Smooth muscle cell (in vitro differentiated cells): ENCODE measurements around the gene PGAP3. TPM values are rescaled to one million over a fixed set of nuclear protein-coding genes. Genes with fewer than 3 reads are reported as not detected.

Experiments used
- DNase-seq: peaks from one replicate; lab custom pipeline; 2025; ENCODE audit not compliant: unreplicated experiment; lab: John Stamatoyannopoulos, UW
- H2AFZ ChIP-seq: fragments of 200-600 bp; sonication (generic); 2 replicates; pipeline ENCODE4 v1.6.0; 2016; ENCODE audit warnings: antibody characterized with exemption, low read depth, mild to moderate bottlenecking
- H3F3A ChIP-seq: fragments of 200-600 bp; sonication (generic); 2 replicates; pipeline ENCODE4 v1.6.0; 2017; ENCODE audit warnings: antibody characterized with exemption, low read depth
- H3K27ac ChIP-seq: fragments of 200-600 bp; sonication (generic); 2 replicates; pipeline ENCODE4 v1.5.1; 2016; ENCODE audit warnings: low read depth, mild to moderate bottlenecking
- H3K27me3 ChIP-seq: fragments of 200-600 bp; sonication (generic); 2 replicates; pipeline ENCODE4 v1.6.1; 2016; ENCODE audit warnings: low read depth, mild to moderate bottlenecking
- H3K36me3 ChIP-seq: fragments of 200-600 bp; sonication (generic); 2 replicates; pipeline ENCODE4 v1.5.1; 2016; ENCODE audit warnings: low read depth
- H3K4me1 ChIP-seq: fragments of 200-600 bp; sonication (generic); 2 replicates; pipeline ENCODE4 v1.5.1; 2016; ENCODE audit warnings: low read depth
- H3K4me2 ChIP-seq: fragments of 200-600 bp; sonication (generic); 2 replicates; pipeline ENCODE4 v1.6.0; 2016; ENCODE audit warnings: mild to moderate bottlenecking
- H3K4me3 ChIP-seq: fragments of 200-600 bp; sonication (generic); 2 replicates; pipeline ENCODE4 v1.5.1; 2016; ENCODE audit warnings: mild to moderate bottlenecking
- H3K79me2 ChIP-seq: fragments of 200-600 bp; sonication (generic); 2 replicates; pipeline ENCODE4 v1.6.0; 2016; ENCODE audit warnings: low read depth, mild to moderate bottlenecking
- H3K9ac ChIP-seq: fragments of 200-600 bp; sonication (generic); 2 replicates; pipeline ENCODE4 v1.6.0; 2016; ENCODE audit warnings: low read depth
- H3K9me3 ChIP-seq: fragments of 200-600 bp; sonication (generic); replicated peaks from 2 replicates; pipeline ENCODE4 v1.5.1; 2016; ENCODE audit warnings: low read depth
- H4K20me1 ChIP-seq: fragments of 200-600 bp; sonication (generic); 2 replicates; pipeline ENCODE4 v1.6.0; 2016; ENCODE audit warnings: low read depth
- CTCF ChIP-seq: fragments of 200-600 bp; sonication (generic); IDR thresholded peaks from 2 replicates; pipeline ENCODE4 v1.5.1; 2017; ENCODE audit warnings: borderline replicate concordance, mild to moderate bottlenecking, antibody characterized with exemption; ENCODE audit not compliant: insufficient read depth, poor library complexity, severe bottlenecking
- WGBS: methylation state at CpG from one replicate; pipeline ENCODE4 v1.1.7; 2016; ENCODE audit warnings: low lambda C conversion rate; 5-methylcytosine and 5-hydroxymethylcytosine counted together
- polyA plus RNA-seq: library from polyadenylated mRNA; unstranded; fragments of >200 nt; fragmentation: Nextera tagmentation; extraction: Ambion mirVana; gene quantifications from 2 replicates; pipeline ENCODE4 v1.2.1, GENCODE V29; 2016
- total RNA-seq: library from RNA; depleted of rRNA; stranded (reverse); fragments of >200 nt; gene quantifications from 2 replicates; pipeline ENCODE4 v1.2.3, GENCODE V29; 2014

The PGAP3 gene
- total RNA-seq, result 16.5 and 19.4 TPM in 2 replicates
- 19.1 and 26.4 TPM in 2 replicates for polyA plus RNA-seq

- peaks cover 4% of the 10 kb centered on the region for H3K4me1 ChIP-seq
- H3K9me3 ChIP-seq, result no peaks in the 10 kb centered on the region
- peak within 1 kb of the TSS; percentile 97 for H3K4me2 ChIP-seq
- peak within 1 kb of the TSS; percentile 76 for H3K9ac ChIP-seq
- no peak for TF ChIP-seq CTCF
- peaks cover 4% of the 10 kb centered on the region for H3F3A ChIP-seq
- H3K36me3 ChIP-seq, result no peaks in the 10 kb centered on the region
- no peaks in the 10 kb centered on the region for H3K27me3 ChIP-seq
- peak within 1 kb of the TSS; percentile 98 for H2AFZ ChIP-seq
- peak within 1 kb of the TSS; percentile 73 for H3K27ac ChIP-seq
- 7% methylated on average over 41 of the region's 45 CpGs for WGBS
- peak; percentile 55 for DNase-seq
- H3K79me2 ChIP-seq, result no peaks in the 10 kb centered on the region
- peak within 1 kb of the TSS; percentile 73 for H3K4me3 ChIP-seq
- H4K20me1 ChIP-seq, result no peaks in the 10 kb centered on the region
Measured at GRCh38 chr17:39687546-39688474, at the start of gene PGAP3. Gene PGAP3 (minus strand): TSS chr17:39688057. CDS start chr17:39688014, 43 bp downstream.

GRCh38 chr17:39737206-39737759, 49.4 kb upstream of the PGAP3 start:
- Histone ChIP-seq H3K9me3 (no peaks in the 10 kb centered on the region), H3F3A (no peaks in the 10 kb centered on the region), H3K36me3 (no peaks in the 10 kb centered on the region), H3K4me2 (no peak overlapping the region), H3K9ac (no peak overlapping the region), H3K4me3 (peak overlapping the region; percentile 63), H3K27ac (no peak overlapping the region), H3K79me2 (no peaks in the 10 kb centered on the region), H3K27me3 (peaks cover 48% of the 10 kb centered on the region), H3K4me1 (peaks cover 16% of the 10 kb centered on the region), H2AFZ (no peak overlapping the region), H4K20me1 (no peaks in the 10 kb centered on the region)
- DNase-seq, result no peak
- WGBS, result 77% methylated on average over 12 of the region's 13 CpGs
- TF ChIP-seq CTCF, result no peak

GRCh38 chr17:39736319-39737165, 48.7 kb upstream of the PGAP3 start:
- no peaks in the 10 kb centered on the region for H4K20me1 ChIP-seq
- peaks cover 48% of the 10 kb centered on the region for H3K27me3 ChIP-seq
- no peaks in the 10 kb centered on the region for H3F3A ChIP-seq
- no peaks in the 10 kb centered on the region for H3K79me2 ChIP-seq
- WGBS, result 78% methylated on average over 10 of the region's 10 CpGs
- H3K4me3 ChIP-seq, result peak overlapping the region; percentile 16
- peaks cover 16% of the 10 kb centered on the region for H3K4me1 ChIP-seq
- no peak for TF ChIP-seq CTCF
- H3K36me3 ChIP-seq, result no peaks in the 10 kb centered on the region
- H3K27ac ChIP-seq, result no peak overlapping the region
- no peak overlapping the region for H2AFZ ChIP-seq
- H3K9me3 ChIP-seq, result no peaks in the 10 kb centered on the region
- H3K9ac ChIP-seq, result no peak overlapping the region
- no peak for DNase-seq
- H3K4me2 ChIP-seq, result no peak overlapping the region
